DND-41 (cell line): ENCODE measurements around the gene FAM209A.
"Not testable (repeated sequence)": the region's sequence is repeated elsewhere in the genome, so short reads cannot be mapped to it uniquely, and the experiment has no call there.

ENCODE experiments used
- ATAC-seq: fragments of 200-7000 bp; cut with Tn5 transposase; 3 replicates; pipeline ENCODE4 v1.9.1; 2021; ENCODE audit warnings: low read depth; ENCODE audit not compliant: insufficient read depth
- DNase-seq: peaks from one replicate; pipeline ENCODE4 v3.0.0-alpha.2; 2020
- H2AFZ ChIP-seq: 2 replicates; pipeline ENCODE4 v1.6.0; 2012; ENCODE audit warnings: low read depth, low read length
- H3K27ac ChIP-seq: 2 replicates; pipeline ENCODE4 v1.5.1; 2012; ENCODE audit warnings: low read length, inconsistent platforms
- H3K27me3 ChIP-seq: fragments of 200-600 bp; sonication (generic); 2 replicates; pipeline ENCODE4 v1.6.0; 2012; ENCODE audit warnings: low read length, mild to moderate bottlenecking, inconsistent platforms; ENCODE audit not compliant: insufficient read depth, poor library complexity
- H3K36me3 ChIP-seq: 2 replicates; pipeline ENCODE4 v1.5.1; 2012; ENCODE audit warnings: low read length, inconsistent platforms; ENCODE audit not compliant: insufficient read depth
- H3K4me1 ChIP-seq: 2 replicates; pipeline ENCODE4 v1.5.1; 2012; ENCODE audit warnings: mild to moderate bottlenecking, low read length; ENCODE audit not compliant: insufficient read depth
- H3K4me2 ChIP-seq: 2 replicates; pipeline ENCODE4 v1.6.0; 2012; ENCODE audit warnings: mild to moderate bottlenecking, moderate library complexity, low read length, inconsistent platforms; ENCODE audit not compliant: insufficient read depth
- H3K4me3 ChIP-seq, 2 experiments: fragments of 200-600 bp in 1 of 2; shearing (Covaris generic) in 1 of 2; 2 replicates each; pipeline ENCODE4 v1.5.1; 2012 to 2016; ENCODE audit warnings: inconsistent platforms in 2 of 2, low read length in 2 of 2, mild to moderate bottlenecking in 2 of 2, low read depth in 1 of 2, moderate library complexity in 1 of 2
- H3K79me2 ChIP-seq: 2 replicates; pipeline ENCODE4 v1.6.0; 2012; ENCODE audit warnings: low read length, inconsistent platforms; ENCODE audit not compliant: insufficient read depth
- H3K9ac ChIP-seq: 2 replicates; pipeline ENCODE4 v1.6.0; 2012; ENCODE audit warnings: low read depth, mild to moderate bottlenecking, inconsistent platforms, low read length, moderate library complexity
- H3K9me3 ChIP-seq: 2 replicates; pipeline ENCODE4 v1.5.1; 2012; ENCODE audit warnings: low read length, moderate library complexity, mild to moderate bottlenecking, inconsistent platforms; ENCODE audit not compliant: insufficient read depth, severe bottlenecking
- H4K20me1 ChIP-seq: 2 replicates; pipeline ENCODE4 v1.6.0; 2012; ENCODE audit warnings: low read length; ENCODE audit not compliant: insufficient read depth
- EZH2 ChIP-seq: IDR thresholded peaks from 3 replicates; pipeline ENCODE4 v1.6.1; 2012; ENCODE audit warnings: borderline replicate concordance, low read depth, mild to moderate bottlenecking, moderate library complexity, low read length, inconsistent platforms; ENCODE audit not compliant: severe bottlenecking
- TF ChIP-seq, protein P1 (sequence below): IDR thresholded peaks from 2 replicates; pipeline ENCODE4 v1.5.1; 2012; ENCODE audit warnings: borderline replicate concordance, low read length, moderate library complexity, mild to moderate bottlenecking; ENCODE audit not compliant: poor library complexity, severe bottlenecking; ENCODE audit errors: extremely low read depth

Gene FAM209A

DNA sequence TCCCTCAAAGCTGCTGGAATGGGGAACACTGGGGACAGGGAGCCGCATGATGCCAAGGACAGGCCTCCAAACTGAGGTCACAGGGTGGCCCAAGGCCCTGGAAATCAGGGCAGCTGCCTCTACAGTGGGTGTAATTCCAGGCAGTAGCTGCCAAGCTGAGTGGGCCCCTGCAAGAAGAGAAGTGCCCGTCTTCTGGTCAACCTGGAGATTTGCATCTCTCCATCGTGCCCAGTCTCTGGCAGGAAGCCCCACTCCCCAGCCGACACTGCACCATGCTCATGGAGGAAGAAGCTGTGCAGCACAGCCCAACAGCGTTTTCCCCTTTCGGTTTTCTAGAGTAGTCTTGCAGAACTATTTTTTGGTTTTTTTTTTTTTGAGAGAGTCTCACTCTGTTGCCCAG, 2.2 kb upstream of the FAM209A start:
- Histone ChIP-seq H3K79me2 (no peaks in the 10 kb centered on the region), H3K36me3 (peaks cover 33% of the 10 kb centered on the region), H3K27me3 (no peaks in the 10 kb centered on the region), H3K9ac (no peak overlapping the region), H2AFZ (no peak overlapping the region), H3K9me3 (peaks cover 24% of the 10 kb centered on the region), H3K4me3 (no peak overlapping the region), H3K27ac (no peak overlapping the region), H3K4me1 (no peaks in the 10 kb centered on the region), H4K20me1 (no peaks in the 10 kb centered on the region), H3K4me2 (no peak overlapping the region)
- DNase-seq (no peak), ATAC-seq (no peak)
- no peak for TF ChIP-seq EZH2
- TF ChIP-seq, protein P1, sequence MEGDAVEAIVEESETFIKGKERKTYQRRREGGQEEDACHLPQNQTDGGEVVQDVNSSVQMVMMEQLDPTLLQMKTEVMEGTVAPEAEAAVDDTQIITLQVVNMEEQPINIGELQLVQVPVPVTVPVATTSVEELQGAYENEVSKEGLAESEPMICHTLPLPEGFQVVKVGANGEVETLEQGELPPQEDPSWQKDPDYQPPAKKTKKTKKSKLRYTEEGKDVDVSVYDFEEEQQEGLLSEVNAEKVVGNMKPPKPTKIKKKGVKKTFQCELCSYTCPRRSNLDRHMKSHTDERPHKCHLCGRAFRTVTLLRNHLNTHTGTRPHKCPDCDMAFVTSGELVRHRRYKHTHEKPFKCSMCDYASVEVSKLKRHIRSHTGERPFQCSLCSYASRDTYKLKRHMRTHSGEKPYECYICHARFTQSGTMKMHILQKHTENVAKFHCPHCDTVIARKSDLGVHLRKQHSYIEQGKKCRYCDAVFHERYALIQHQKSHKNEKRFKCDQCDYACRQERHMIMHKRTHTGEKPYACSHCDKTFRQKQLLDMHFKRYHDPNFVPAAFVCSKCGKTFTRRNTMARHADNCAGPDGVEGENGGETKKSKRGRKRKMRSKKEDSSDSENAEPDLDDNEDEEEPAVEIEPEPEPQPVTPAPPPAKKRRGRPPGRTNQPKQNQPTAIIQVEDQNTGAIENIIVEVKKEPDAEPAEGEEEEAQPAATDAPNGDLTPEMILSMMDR = no peak

DNA sequence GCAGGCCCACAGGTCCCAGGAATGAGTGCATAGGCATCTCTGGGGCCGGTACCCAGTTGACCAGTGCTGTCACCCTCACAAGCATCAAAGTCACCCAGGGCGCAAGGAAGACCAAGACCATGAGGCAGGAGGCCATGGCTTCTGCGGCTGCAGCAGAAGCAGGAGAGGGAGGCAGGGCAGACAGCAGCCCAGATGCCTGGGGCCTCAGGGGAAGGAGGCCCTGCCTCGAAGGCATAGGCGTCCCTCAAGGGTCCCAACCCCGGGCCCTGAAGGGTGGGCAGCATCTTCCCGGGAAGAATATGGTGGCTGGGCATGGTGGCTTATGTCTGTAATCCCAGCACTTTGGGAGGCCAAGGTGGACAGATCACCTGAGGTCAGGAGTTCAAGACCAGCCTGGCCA, 3.0 kb downstream of the FAM209A start:
- Histone ChIP-seq H2AFZ (no peak overlapping the region), H4K20me1 (no peaks in the 10 kb centered on the region), H3K27ac (no peak overlapping the region), H3K4me2 (no peak overlapping the region), H3K4me1 (no peaks in the 10 kb centered on the region), H3K9ac (no peak overlapping the region), H3K79me2 (no peaks in the 10 kb centered on the region), H3K27me3 (no peaks in the 10 kb centered on the region), H3K9me3 (no peaks in the 10 kb centered on the region), H3K4me3 (no peak overlapping the region), H3K36me3 (no peaks in the 10 kb centered on the region)
- DNase-seq = no peak
- no peak for TF ChIP-seq EZH2
- TF ChIP-seq, protein P1 = no peak
- ATAC-seq = no peak

DNA sequence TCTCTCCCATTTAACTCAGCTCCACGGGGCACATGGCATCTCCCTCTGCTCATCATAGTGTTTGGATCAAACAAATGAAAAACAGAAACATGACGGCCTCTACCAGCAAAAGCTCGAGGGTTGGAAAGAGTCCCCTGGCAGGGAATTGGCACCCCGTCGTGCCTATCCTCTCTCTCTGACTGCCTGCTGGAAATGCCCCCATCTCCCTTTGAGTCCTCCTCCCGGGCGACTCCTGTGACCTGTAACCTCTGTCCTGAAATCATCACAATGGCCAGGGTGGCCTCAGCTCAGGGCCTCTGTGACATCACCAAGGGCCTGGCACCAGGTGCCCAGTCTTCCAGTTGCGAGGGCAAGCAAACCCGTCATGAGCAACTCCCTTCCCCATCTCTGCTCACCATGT, 8.4 kb downstream of the FAM209A start, which contains the start of gene FAM209B:
FAM209B (plus strand) TSS at position 301 of the 400 bp plus-strand sequence; CDS start at position 397, 96 bp downstream.
- not testable (repeated sequence) for H3K27me3 ChIP-seq, H3K79me2 ChIP-seq, H3K4me2 ChIP-seq, DNase-seq, H3K4me1 ChIP-seq, H3K36me3 ChIP-seq, H3K9me3 ChIP-seq, H3K27ac ChIP-seq, H2AFZ ChIP-seq, H3K4me3 ChIP-seq, H3K9ac ChIP-seq, H4K20me1 ChIP-seq, ATAC-seq

DNA sequence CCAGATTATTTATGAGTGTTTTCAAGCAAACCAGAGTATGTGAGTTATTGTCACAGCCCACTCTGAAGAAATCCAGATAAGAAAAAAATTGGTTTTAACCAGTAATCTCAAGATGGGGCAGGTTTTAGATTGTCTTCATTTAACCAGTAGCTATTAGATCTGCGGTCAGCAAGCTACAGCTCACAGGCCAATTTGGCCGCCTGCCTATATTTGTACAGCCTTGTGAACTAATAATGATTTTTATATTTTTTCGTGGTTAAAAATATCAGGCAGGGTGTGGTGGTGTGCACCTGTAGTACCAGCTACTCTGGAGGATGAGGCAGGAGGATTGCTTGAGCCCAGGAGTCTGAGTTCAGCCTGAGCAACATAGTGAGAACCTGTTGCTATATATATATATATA, 13.5 kb downstream of the FAM209A start:
- TF ChIP-seq, protein P1 = no peak
- TF ChIP-seq EZH2 = no peak
- H3K9me3 ChIP-seq = no peaks in the 10 kb centered on the region
- H3K36me3 ChIP-seq = no peaks in the 10 kb centered on the region
- ATAC-seq (no peak), DNase-seq (no peak)
- no peaks in the 10 kb centered on the region for H3K27me3 ChIP-seq
- no peaks in the 10 kb centered on the region for H3K4me1 ChIP-seq
- no peak overlapping the region for H3K27ac ChIP-seq
- H3K79me2 ChIP-seq = no peaks in the 10 kb centered on the region
- H4K20me1 ChIP-seq = no peaks in the 10 kb centered on the region
- no peak overlapping the region for H3K4me3 ChIP-seq
- H3K4me2 ChIP-seq = no peak overlapping the region
- no peak overlapping the region for H3K9ac ChIP-seq
- H2AFZ ChIP-seq = no peak overlapping the region
